Measurements from ENCODE around the gene DIABLO.

The DIABLO gene

DNA sequence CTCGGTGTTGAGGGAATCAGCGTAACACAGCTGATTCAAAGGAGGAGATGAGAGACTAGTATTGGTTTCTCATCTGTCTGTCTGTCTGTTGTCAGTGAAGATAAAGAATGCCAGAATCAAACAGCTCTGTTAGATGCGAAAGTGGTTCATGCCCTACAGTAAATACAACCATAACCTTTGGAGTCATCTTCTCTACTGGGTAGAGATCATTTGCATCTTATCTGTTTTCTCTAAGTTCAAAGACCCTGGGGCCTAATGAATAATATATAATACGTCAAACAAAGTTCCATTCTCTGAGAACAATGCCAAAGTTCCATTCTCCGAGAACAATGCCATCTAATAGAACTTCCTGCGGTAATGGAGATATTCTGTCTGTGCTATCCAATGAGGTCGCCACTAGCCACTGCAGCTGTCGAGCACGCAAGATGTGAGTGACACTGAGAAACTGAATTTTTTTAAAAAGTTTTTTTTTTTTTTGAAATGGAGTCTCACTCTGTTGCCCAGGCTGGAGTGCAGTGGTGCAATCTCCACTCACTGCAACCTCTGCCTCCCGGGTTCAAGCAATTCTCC lies 58.4 kb downstream of the DIABLO start:
- H4K20me1 ChIP-seq (ENCODE audit: low read depth, low read length) = no peaks in the 10 kb centered on the region
- H3K79me2 ChIP-seq (ENCODE audit: insufficient read depth, low read length) = no peaks in the 10 kb centered on the region
- no peak overlapping the region for H3K27ac ChIP-seq (ENCODE audit: low read depth, low read length)
- no peaks in the 10 kb centered on the region for H3K9me3 ChIP-seq (ENCODE audit: insufficient read depth, low read length)
- no peaks in the 10 kb centered on the region for H3K36me3 ChIP-seq (ENCODE audit: low read length)
- no peaks in the 10 kb centered on the region for H3K9me2 ChIP-seq (replicated peaks; ENCODE audit: insufficient read depth, low read length)
- H3K4me3 ChIP-seq (ENCODE audit: insufficient read depth, low read length, poor library complexity, severe bottlenecking) = no peak overlapping the region
- H3K4me2 ChIP-seq (ENCODE audit: low read depth, low read length, poor library complexity, severe bottlenecking) = no peak overlapping the region
- no peaks in the 10 kb centered on the region for H3K27me3 ChIP-seq (ENCODE audit: low read length)
- H3F3A ChIP-seq (ENCODE audit: insufficient read depth) = no peaks in the 10 kb centered on the region
- TF ChIP-seq EZH2phosphoT487 (conservative IDR thresholded peaks at IDR 0.05; ENCODE audit: low read length) = no peak
- TF ChIP-seq, protein P1, sequence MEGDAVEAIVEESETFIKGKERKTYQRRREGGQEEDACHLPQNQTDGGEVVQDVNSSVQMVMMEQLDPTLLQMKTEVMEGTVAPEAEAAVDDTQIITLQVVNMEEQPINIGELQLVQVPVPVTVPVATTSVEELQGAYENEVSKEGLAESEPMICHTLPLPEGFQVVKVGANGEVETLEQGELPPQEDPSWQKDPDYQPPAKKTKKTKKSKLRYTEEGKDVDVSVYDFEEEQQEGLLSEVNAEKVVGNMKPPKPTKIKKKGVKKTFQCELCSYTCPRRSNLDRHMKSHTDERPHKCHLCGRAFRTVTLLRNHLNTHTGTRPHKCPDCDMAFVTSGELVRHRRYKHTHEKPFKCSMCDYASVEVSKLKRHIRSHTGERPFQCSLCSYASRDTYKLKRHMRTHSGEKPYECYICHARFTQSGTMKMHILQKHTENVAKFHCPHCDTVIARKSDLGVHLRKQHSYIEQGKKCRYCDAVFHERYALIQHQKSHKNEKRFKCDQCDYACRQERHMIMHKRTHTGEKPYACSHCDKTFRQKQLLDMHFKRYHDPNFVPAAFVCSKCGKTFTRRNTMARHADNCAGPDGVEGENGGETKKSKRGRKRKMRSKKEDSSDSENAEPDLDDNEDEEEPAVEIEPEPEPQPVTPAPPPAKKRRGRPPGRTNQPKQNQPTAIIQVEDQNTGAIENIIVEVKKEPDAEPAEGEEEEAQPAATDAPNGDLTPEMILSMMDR (IDR thresholded peaks at IDR 0.05; ENCODE audit: insufficient read depth, low read length, poor library complexity, severe bottlenecking) = no peak
- H3K9ac ChIP-seq (ENCODE audit: low read length) = no peak overlapping the region
- no peak overlapping the region for H2AFZ ChIP-seq (ENCODE audit: low read depth, low read length, severe bottlenecking)

DNA sequence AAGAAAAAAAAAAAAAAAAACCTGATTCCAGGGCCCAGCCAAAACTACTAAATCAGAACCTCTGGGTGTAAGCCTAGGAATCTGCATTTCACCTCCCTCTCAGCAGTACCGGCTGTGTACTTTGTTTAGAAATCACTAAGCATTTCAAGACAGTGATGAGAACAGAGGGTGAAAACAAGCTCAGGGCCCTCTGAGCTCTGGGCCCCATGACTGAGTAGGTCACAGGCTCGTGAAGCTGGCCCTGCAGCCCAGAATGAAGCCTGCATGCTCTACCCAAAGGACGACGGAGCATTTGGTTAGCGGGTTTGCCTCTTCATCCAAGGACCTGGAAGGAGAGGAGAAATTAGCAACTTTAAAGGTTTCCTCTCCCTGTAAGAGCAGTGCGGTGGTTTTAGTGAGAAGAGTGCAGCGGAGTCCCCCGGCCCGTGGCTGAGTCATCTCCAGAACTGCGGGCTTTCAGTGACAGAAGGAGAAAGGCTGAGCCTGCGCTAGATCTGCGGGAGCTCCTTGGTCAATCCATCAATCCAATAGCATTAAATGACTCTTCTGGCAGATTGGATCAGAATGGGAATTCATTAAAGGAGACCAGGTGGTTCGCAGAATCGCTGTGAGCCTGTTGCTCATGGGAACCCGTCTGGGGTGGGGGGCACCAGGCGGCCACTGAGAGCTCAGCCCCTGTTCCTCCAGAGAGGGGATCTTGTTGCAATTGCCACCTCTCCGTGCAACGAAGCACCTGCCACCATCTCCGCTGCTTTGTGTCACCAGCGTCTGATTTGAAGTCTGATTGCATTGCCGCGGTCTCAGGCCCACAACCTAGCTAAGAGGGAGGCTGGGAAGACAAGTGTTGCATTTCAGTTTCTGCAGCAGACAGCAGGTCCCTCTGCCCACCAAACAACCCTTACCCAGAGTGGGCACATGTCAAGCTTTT lies 59.2 kb downstream of the DIABLO start:
- no peak overlapping the region for H3K4me2 ChIP-seq (ENCODE audit: low read depth, low read length, poor library complexity, severe bottlenecking)
- H3K4me3 ChIP-seq (ENCODE audit: insufficient read depth, low read length, poor library complexity, severe bottlenecking) = no peak overlapping the region
- H2AFZ ChIP-seq (ENCODE audit: low read depth, low read length, severe bottlenecking) = no peak overlapping the region

DNA sequence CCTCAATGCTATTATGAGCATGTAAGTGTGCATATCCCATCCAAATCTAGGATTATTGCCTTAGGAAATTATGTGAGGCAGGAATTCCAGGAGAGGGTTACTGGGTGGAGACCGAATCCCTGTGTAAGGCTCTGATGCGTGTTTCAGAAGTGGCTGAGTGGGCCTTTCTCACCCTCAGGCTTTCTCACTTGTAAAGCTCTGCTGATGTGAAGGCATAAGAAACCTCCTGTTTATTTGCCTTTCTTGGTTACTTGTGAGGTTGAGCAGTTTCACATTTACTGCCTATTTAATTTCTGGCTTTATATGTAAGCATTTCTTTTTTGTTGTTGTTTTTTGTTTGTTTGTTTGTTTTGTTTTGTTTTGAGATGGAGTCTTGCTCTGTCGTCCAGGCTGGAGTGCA lies 62.9 kb downstream of the DIABLO start:
- Histone ChIP-seq H3K36me3 (ENCODE audit: low read length) (no peaks in the 10 kb centered on the region), H3K27me3 (ENCODE audit: low read length) (no peaks in the 10 kb centered on the region)

More for the DNA sequence above, 59.2 kb downstream of the DIABLO start:
- Histone ChIP-seq H3K79me2 (ENCODE audit: insufficient read depth, low read length) (no peaks in the 10 kb centered on the region), H3K9me3 (ENCODE audit: insufficient read depth, low read length) (no peaks in the 10 kb centered on the region), H3K36me3 (ENCODE audit: low read length) (no peaks in the 10 kb centered on the region), H3K9ac (ENCODE audit: low read length) (no peak overlapping the region), H3F3A (ENCODE audit: insufficient read depth) (no peaks in the 10 kb centered on the region), H3K9me2 (replicated peaks; ENCODE audit: insufficient read depth, low read length) (no peaks in the 10 kb centered on the region), H3K27me3 (ENCODE audit: low read length) (no peaks in the 10 kb centered on the region), H4K20me1 (ENCODE audit: low read depth, low read length) (no peaks in the 10 kb centered on the region), H3K27ac (ENCODE audit: low read depth, low read length) (no peak overlapping the region)
- TF ChIP-seq EZH2phosphoT487 (conservative IDR thresholded peaks at IDR 0.05; ENCODE audit: low read length) = no peak
- TF ChIP-seq, protein P1 (IDR thresholded peaks at IDR 0.05; ENCODE audit: insufficient read depth, low read length, poor library complexity, severe bottlenecking) = no peak

More for the DNA sequence above, 62.9 kb downstream of the DIABLO start:
- H3F3A ChIP-seq (ENCODE audit: insufficient read depth) = no peaks in the 10 kb centered on the region
- H3K79me2 ChIP-seq (ENCODE audit: insufficient read depth, low read length) = no peaks in the 10 kb centered on the region
- no peak overlapping the region for H3K4me2 ChIP-seq (ENCODE audit: low read depth, low read length, poor library complexity, severe bottlenecking)
- H2AFZ ChIP-seq (ENCODE audit: low read depth, low read length, severe bottlenecking) = no peak overlapping the region
- TF ChIP-seq, protein P1 (IDR thresholded peaks at IDR 0.05; ENCODE audit: insufficient read depth, low read length, poor library complexity, severe bottlenecking) = no peak
- TF ChIP-seq EZH2phosphoT487 (conservative IDR thresholded peaks at IDR 0.05; ENCODE audit: low read length) = no peak
- no peak overlapping the region for H3K4me3 ChIP-seq (ENCODE audit: insufficient read depth, low read length, poor library complexity, severe bottlenecking)
- H4K20me1 ChIP-seq (ENCODE audit: low read depth, low read length) = no peaks in the 10 kb centered on the region
- H3K9me2 ChIP-seq (replicated peaks; ENCODE audit: insufficient read depth, low read length) = no peaks in the 10 kb centered on the region
- no peak overlapping the region for H3K27ac ChIP-seq (ENCODE audit: low read depth, low read length)
- no peaks in the 10 kb centered on the region for H3K9me3 ChIP-seq (ENCODE audit: insufficient read depth, low read length)
- H3K9ac ChIP-seq (ENCODE audit: low read length) = no peak overlapping the region
